H1 (cell line): ENCODE data around the gene CPNE4. TPM values are rescaled to one million over a fixed set of nuclear protein-coding genes. Genes with fewer than 3 reads are reported as not detected.

ENCODE experiments used
- CTCF ChIA-PET: fragments of 300-600 bp; sonication (Branson Sonifier 250); formaldehyde crosslinking; loops from one replicate; lab custom pipeline; 2021; ENCODE audit not compliant: partially characterized antibody; lab: Charles Lee
- POLR2A ChIA-PET: fragments of 300-600 bp; sonication (Branson Sonifier 250); formaldehyde crosslinking; loops from one replicate; lab custom pipeline; 2021; ENCODE audit warnings: inconsistent platforms; ENCODE audit not compliant: partially characterized antibody; lab: Charles Lee
- DNase-seq, 2 experiments: peaks; one replicate each; pipeline versions ENCODE4 v3.0.0 to v3.0.0-alpha.2; 2010 to 2022; ENCODE audit warnings: low spot score in 2 of 2, low read depth in 1 of 2, mixed read lengths in 1 of 2
- FAIRE-seq: peaks from 2 replicates; lab custom pipeline; 2011; peaks lifted over from hg19 to GRCh38; lab: Jason Lieb, UNC
- H2AFZ ChIP-seq: 2 replicates; pipeline ENCODE4 v1.8.1; 2012; ENCODE audit warnings: low read length, inconsistent platforms
- H2AK5ac ChIP-seq: 2 replicates; pipeline ENCODE4 v1.6.1; 2013; ENCODE audit warnings: low read depth, low read length
- H2BK120ac ChIP-seq: replicated peaks from 2 replicates; pipeline ENCODE3; 2013; ENCODE audit warnings: low read depth, low read length, inconsistent platforms
- H2BK12ac ChIP-seq: 2 replicates; pipeline ENCODE4 v1.6.1; 2013; ENCODE audit warnings: low read depth, low read length
- H2BK15ac ChIP-seq: 2 replicates; pipeline ENCODE4 v1.6.1; 2013; ENCODE audit warnings: low read length
- H2BK20ac ChIP-seq: 2 replicates; pipeline ENCODE4 v1.6.1; 2013; ENCODE audit warnings: low read length
- H2BK5ac ChIP-seq: 2 replicates; pipeline ENCODE4 v1.6.1; 2013; ENCODE audit warnings: low read depth, low read length
- H3K14ac ChIP-seq: 2 replicates; pipeline ENCODE4 v1.6.1; 2013; ENCODE audit warnings: inconsistent platforms; ENCODE audit not compliant: insufficient read length
- H3K18ac ChIP-seq: 2 replicates; pipeline ENCODE4 v1.6.1; 2013; ENCODE audit warnings: low read length; ENCODE audit errors: extremely low read depth
- H3K23ac ChIP-seq: 2 replicates; pipeline ENCODE4 v1.6.1; 2013; ENCODE audit warnings: inconsistent platforms; ENCODE audit not compliant: insufficient read length
- H3K23me2 ChIP-seq: 2 replicates; pipeline ENCODE4 v1.6.1; 2013; ENCODE audit warnings: low read depth, low read length
- H3K27ac ChIP-seq: 2 replicates; pipeline ENCODE4 v1.6.1; 2011; ENCODE audit warnings: low read depth, low read length, inconsistent platforms
- H3K27me3 ChIP-seq, 4 experiments: replicated peaks in 1 of 4; 1 replicate in 1 of 4; 2 replicates in 3 of 4; pipeline versions ENCODE4 v1.6.1 to v1.8.1; 2011 to 2013; ENCODE audit warnings: low read length in 3 of 4, mild to moderate bottlenecking in 3 of 4, inconsistent platforms in 2 of 4, mixed read lengths in 2 of 4, moderate library complexity in 1 of 4; ENCODE audit not compliant: control insufficient read depth in 3 of 4, insufficient read depth in 3 of 4; ENCODE audit errors: extremely low read depth in 1 of 4
- H3K36me3 ChIP-seq, 4 experiments: 2 replicates each; pipeline versions ENCODE4 v1.6.1 to v1.8.1; 2011 to 2013; ENCODE audit warnings: mild to moderate bottlenecking in 4 of 4, low read length in 3 of 4, moderate library complexity in 2 of 4, control low read depth in 1 of 4, inconsistent platforms in 1 of 4; ENCODE audit not compliant: insufficient read depth in 4 of 4, control insufficient read depth in 2 of 4
- H3K4ac ChIP-seq: replicated peaks from 2 replicates; pipeline ENCODE3; 2013; ENCODE audit warnings: low read length, low read depth, mixed read lengths, inconsistent platforms; ENCODE audit not compliant: insufficient read length
- H3K4me1 ChIP-seq, 4 experiments: replicated peaks in 1 of 4; 1 replicate in 1 of 4; 2 replicates in 3 of 4; pipeline versions ENCODE4 v1.6.1 to v1.8.1; 2011 to 2013; ENCODE audit warnings: low read length in 3 of 4, inconsistent platforms in 2 of 4, mixed read lengths in 1 of 4; ENCODE audit not compliant: insufficient read depth in 4 of 4, control insufficient read depth in 3 of 4
- H3K4me2 ChIP-seq, 2 experiments: 2 replicates each; pipeline versions ENCODE4 v1.6.1 to v1.8.1; 2011 to 2013; ENCODE audit warnings: low read depth in 2 of 2, low read length in 2 of 2, control low read depth in 1 of 2, inconsistent platforms in 1 of 2, mild to moderate bottlenecking in 1 of 2; ENCODE audit not compliant: insufficient read depth in 1 of 2
- H3K4me3 ChIP-seq, 4 experiments: fragments of 200-600, 300-600 bp in 1 of 4; sonication (generic), shearing (Covaris generic), sonication (Bioruptor Twin) in 1 of 4; 2 replicates each; pipeline versions ENCODE4 v1.5.1 to v1.8.1; 2011 to 2016; ENCODE audit warnings: low read length in 4 of 4, low read depth in 3 of 4, control low read depth in 2 of 4, inconsistent platforms in 2 of 4, mild to moderate bottlenecking in 2 of 4, mixed read lengths in 1 of 4, moderate library complexity in 1 of 4; ENCODE audit not compliant: insufficient read depth in 2 of 4; ENCODE audit errors: extremely low read depth in 1 of 4
- H3K56ac ChIP-seq: replicated peaks from 2 replicates; pipeline ENCODE3; 2013; ENCODE audit warnings: low read depth, mild to moderate bottlenecking, mixed read lengths, low read length, inconsistent platforms; ENCODE audit not compliant: insufficient read length
- H3K79me1 ChIP-seq: 2 replicates; pipeline ENCODE4 v1.6.1; 2013; ENCODE audit warnings: low read depth, low read length, control low read depth
- H3K79me2 ChIP-seq, 2 experiments: 2 replicates each; pipeline versions ENCODE4 v1.6.1 to v1.8.1; 2012 to 2013; ENCODE audit warnings: low read length in 2 of 2, mild to moderate bottlenecking in 2 of 2, inconsistent platforms in 1 of 2; ENCODE audit not compliant: insufficient read depth in 2 of 2, control insufficient read depth in 1 of 2
- H3K9ac ChIP-seq, 4 experiments: replicated peaks in 1 of 4; 1 replicate in 1 of 4; 2 replicates in 3 of 4; pipeline versions ENCODE4 v1.6.1 to v1.8.1; 2011 to 2013; ENCODE audit warnings: low read depth in 3 of 4, low read length in 3 of 4, control low read depth in 2 of 4, mild to moderate bottlenecking in 2 of 4, moderate library complexity in 2 of 4, inconsistent platforms in 1 of 4; ENCODE audit errors: extremely low read depth in 1 of 4
- H3K9me3 ChIP-seq, 2 experiments: 2 replicates each; pipeline versions ENCODE4 v1.6.1 to v1.8.1; 2012 to 2013; ENCODE audit warnings: mild to moderate bottlenecking in 2 of 2, moderate library complexity in 2 of 2, control low read depth in 1 of 2, inconsistent platforms in 1 of 2, low read depth in 1 of 2, low read length in 1 of 2, mixed read lengths in 1 of 2; ENCODE audit not compliant: insufficient read depth in 2 of 2
- H4K20me1 ChIP-seq, 2 experiments: replicated peaks in 1 of 2; 2 replicates each; pipeline versions ENCODE3 to v1.8.1; 2011 to 2013; ENCODE audit warnings: inconsistent platforms in 2 of 2, low read length in 2 of 2, mild to moderate bottlenecking in 1 of 2; ENCODE audit not compliant: insufficient read depth in 2 of 2, control insufficient read depth in 1 of 2
- H4K5ac ChIP-seq: 2 replicates; pipeline ENCODE4 v1.6.1; 2013; ENCODE audit warnings: low read length, low read depth, mixed read lengths, inconsistent platforms; ENCODE audit not compliant: insufficient read length
- H4K8ac ChIP-seq: 2 replicates; pipeline ENCODE4 v1.8.0; 2013; ENCODE audit warnings: mild to moderate bottlenecking, moderate library complexity, low read length, inconsistent platforms; ENCODE audit not compliant: insufficient read depth; ENCODE audit errors: extremely low read depth
- H4K91ac ChIP-seq: replicated peaks from 2 replicates; pipeline ENCODE3; 2013; ENCODE audit warnings: low read length, mixed read lengths, inconsistent platforms; ENCODE audit not compliant: insufficient read length
- BRCA1 ChIP-seq: IDR thresholded peaks from 2 replicates; pipeline ENCODE4 v1.6.1; 2012; ENCODE audit warnings: low read depth, low read length, improper control_type of control experiment
- CBX5 ChIP-seq: fragments of 300-800, 300-1000 bp; sonication (generic); IDR thresholded peaks from 2 replicates; pipeline ENCODE4 v1.7.1; 2016; ENCODE audit warnings: antibody characterized with exemption, low read length, low read depth
- CHD1 ChIP-seq: IDR thresholded peaks from 2 replicates; pipeline ENCODE4 v1.6.1; 2012; ENCODE audit warnings: low read depth, low read length, improper control_type of control experiment
- EGR1 ChIP-seq: IDR thresholded peaks from 2 replicates; pipeline ENCODE4 v1.6.1; 2011; ENCODE audit warnings: low read depth, low read length, borderline replicate concordance
- JUN ChIP-seq: IDR thresholded peaks from 2 replicates; pipeline ENCODE4 v1.6.1; 2011; ENCODE audit warnings: low read depth, mild to moderate bottlenecking, improper control_type of control experiment, low read length
- JUND ChIP-seq: IDR thresholded peaks from 2 replicates; pipeline ENCODE4 v1.6.1; 2011; ENCODE audit warnings: mild to moderate bottlenecking, improper control_type of control experiment, low read length
- PHF8 ChIP-seq: fragments of 200-600 bp; sonication (generic); conservative IDR thresholded peaks from 2 replicates; pipeline ENCODE4 v1.7.1; 2012; ENCODE audit warnings: low read depth, mild to moderate bottlenecking, inconsistent platforms, low read length, moderate library complexity
- SIN3A ChIP-seq, 2 experiments: IDR thresholded peaks in 1 of 2; conservative IDR thresholded peaks in 1 of 2; 2 replicates each; pipeline ENCODE4 v1.6.1; 2011 to 2012; ENCODE audit warnings: low read length in 2 of 2, improper control_type of control experiment in 1 of 2, low read depth in 1 of 2, mild to moderate bottlenecking in 1 of 2
- polyA plus RNA-seq, 7 experiments: library from polyadenylated mRNA; depleted of rRNA in 3 of 7; stranded (reverse) in 5 of 7; unstranded in 2 of 7; fragments of >200 nt in 5 of 7; fragments of 200-250 nt in 2 of 7; gene quantifications; 1 replicate in 5 of 7; 2 replicates in 1 of 7; 4 replicates in 1 of 7; pipeline versions ENCODE4 v1.2.1 to v1.2.3, GENCODE V29; 2011 to 2013; ENCODE audit warnings: missing spikeins in 2 of 7, mixed read lengths in 2 of 7
- total RNA-seq: library from RNA; stranded (reverse); fragmentation: NEBNext Ultra II Directional; extraction: Animal tissue kit (Norgen Biotek cat#: 25700); gene quantifications from 2 replicates; pipeline ENCODE4 v1.2.1, GENCODE V29; 2021

The CPNE4 gene
- total and polyA plus RNA-seq, 2 of the 8 experiments (the other 6 are each of a cell fraction or from before 2014, with no cell fraction given), result 0.82 to 3.8 TPM

GRCh38 chr3:131540143-131540542, 494.7 kb downstream of the CPNE4 start:
- Histone ChIP-seq H3K4ac (no peak overlapping the region), H4K8ac (no peak overlapping the region), H3K4me3 (no peak overlapping the region), H3K4me2 (no peak overlapping the region), H2BK15ac (no peak overlapping the region), H2BK120ac (no peak overlapping the region), H2BK5ac (no peak overlapping the region), H3K79me1 (no peaks in the 10 kb centered on the region), H3K36me3 (no peaks in the 10 kb centered on the region), H2AFZ (no peak overlapping the region), H2AK5ac (no peak overlapping the region), H3K9ac (no peak overlapping the region), H4K20me1 (no peaks in the 10 kb centered on the region), H3K79me2 (no peaks in the 10 kb centered on the region), H2BK12ac (no peak overlapping the region), H3K9me3 (no peaks in the 10 kb centered on the region), H4K5ac (no peak overlapping the region), H3K27ac (no peak overlapping the region), H3K14ac (no peak overlapping the region), H3K4me1 (peaks cover 0 to 4% (median 1%) of the 10 kb centered on the region in 4 experiments; a peak in 3 of 7 replicates), H3K23me2 (0 out of 2 replicates have a peak, but pooled peaks cover 3% of the 10 kb centered on the region), H3K27me3 (no peaks in the 10 kb centered on the region), H3K23ac (no peak overlapping the region), H3K56ac (no peak overlapping the region), H2BK20ac (no peak overlapping the region), H3K18ac (no peak overlapping the region), H4K91ac (no peak overlapping the region)
- DNase-seq (no peak), FAIRE-seq (no peak)
- POLR2A ChIA-PET, result no interaction called here
- CTCF ChIA-PET, result interaction anchor here (3.2 to 4.6 kb wide), 2 partner anchors 9 to 13 kb away, joined by 7 to 39 read pairs; no protein-coding TSS in a partner anchor
- TF ChIP-seq BRCA1 (no peak), CBX5 (no peak), SIN3A (conservative IDR thresholded peaks at IDR 0.05 in 1 of 2, IDR thresholded peaks at IDR 0.05 in 1 of 2; ENCODE audit: low read depth in 1 of 2, low read length in 2 of 2) (no peak), EGR1 (no peak), JUND (no peak), CHD1 (no peak), PHF8 (no peak), JUN (no peak)
